ENCODE results near the gene KRTAP5-9.

GRCh38 chr11:71527576-71528210 lies 20.5 kb upstream of the KRTAP5-9 start:
- TF ChIP-seq CTCF (IDR thresholded peaks at IDR 0.05; ENCODE audit: control extremely low read depth in 1 of 3, insufficient read depth in 1 of 3, low read depth in 1 of 3, low read length in 3 of 3) (no peak), SP2 (IDR thresholded peaks at IDR 0.05; ENCODE audit: low read length) (no peak), ZNF274 (IDR thresholded peaks at IDR 0.05; ENCODE audit: borderline replicate concordance, extremely low read depth, low read length) (no peak), EZH2 (IDR thresholded peaks at IDR 0.05; ENCODE audit: low read depth, low read length, severe bottlenecking) (no peak), POLR2AphosphoS5 (IDR thresholded peaks at IDR 0.05; ENCODE audit: low read depth, low read length) (no peak), TEAD4 (IDR thresholded peaks at IDR 0.05; ENCODE audit: low read depth, low read length) (no peak), HDAC6 (IDR thresholded peaks at IDR 0.05; ENCODE audit: low read depth, low read length) (no peak), POLR2A (IDR thresholded peaks at IDR 0.05; ENCODE audit: control extremely low read depth in 1 of 2, low read depth in 2 of 2, low read length in 2 of 2) (no peak), TAF1 (IDR thresholded peaks at IDR 0.05; ENCODE audit: low read depth, low read length) (no peak), JUND (IDR thresholded peaks at IDR 0.05; ENCODE audit: low read length) (no peak)

Data from H1 (cell line).